NCI-H1105 (cell line): ENCODE measurements around the gene SCN1A.
"Not testable (repeated sequence)": the region's sequence is repeated elsewhere in the genome, so short reads cannot be mapped to it uniquely, and the experiment has no call there.

Experiments used
- DNase-seq: peaks from one replicate; lab custom pipeline; 2025; lab: John Stamatoyannopoulos, UW

Gene SCN1A

GRCh38 chr2:166081131-166081632 lies 46.6 kb downstream of the SCN1A start:
- no peak for DNase-seq

- peak; percentile 90 for DNase-seq
Measured at GRCh38 chr2:166074430-166074829, 53.4 kb downstream of the SCN1A start.

GRCh38 chr2:166074011-166074410 lies 53.8 kb downstream of the SCN1A start:
- DNase-seq: no peak

DNA sequence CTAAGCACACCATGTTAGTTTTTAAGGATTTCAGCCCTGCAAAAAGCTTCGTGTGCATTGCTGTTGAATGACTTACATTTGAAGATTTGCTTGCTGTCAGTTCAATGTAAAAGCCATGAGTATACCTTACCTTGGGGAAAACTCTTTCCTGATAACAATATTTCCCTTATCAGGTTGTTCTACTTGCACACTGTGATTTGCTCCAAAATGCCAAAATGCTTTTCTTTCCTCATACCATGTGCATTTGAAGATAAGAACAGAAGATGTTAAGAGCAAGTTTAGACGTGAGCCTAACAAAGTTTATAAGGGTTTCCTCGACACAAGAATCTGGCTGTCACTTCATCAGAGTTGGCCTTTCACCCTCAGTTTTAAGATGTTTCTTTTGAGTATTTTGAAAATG lies 57.6 kb downstream of the SCN1A start:
- no peak for DNase-seq

- DNase-seq: no peak
Measured at GRCh38 chr2:166068981-166069380, 58.8 kb downstream of the SCN1A start.

- no peak for DNase-seq
Measured at GRCh38 chr2:166067229-166067628, 60.6 kb downstream of the SCN1A start.

DNA sequence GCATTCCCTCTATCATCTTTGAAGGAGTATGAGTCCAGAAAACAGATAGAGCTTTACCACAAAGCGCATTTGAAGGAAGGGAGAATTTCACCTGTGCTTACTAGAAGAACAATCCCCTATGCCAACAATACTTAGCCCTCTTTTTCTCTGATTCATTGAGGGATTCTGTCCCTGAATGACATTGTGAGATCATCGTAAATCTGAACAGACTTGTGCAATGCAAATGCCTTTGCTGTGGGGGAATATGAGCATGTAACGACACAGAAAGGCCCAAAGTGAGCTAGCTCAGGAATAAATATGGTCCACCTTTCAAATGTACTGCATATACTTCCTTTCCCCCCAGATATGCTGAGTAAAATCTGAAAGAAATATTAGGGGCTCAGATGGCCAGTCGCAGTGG lies 67.6 kb downstream of the SCN1A start:
- DNase-seq: no peak

- peak; percentile 18 for DNase-seq
Measured at GRCh38 chr2:166057370-166058164, 70.3 kb downstream of the SCN1A start.

- no peak for DNase-seq
Measured at GRCh38 chr2:166044853-166045483, 82.9 kb downstream of the SCN1A start.

DNA sequence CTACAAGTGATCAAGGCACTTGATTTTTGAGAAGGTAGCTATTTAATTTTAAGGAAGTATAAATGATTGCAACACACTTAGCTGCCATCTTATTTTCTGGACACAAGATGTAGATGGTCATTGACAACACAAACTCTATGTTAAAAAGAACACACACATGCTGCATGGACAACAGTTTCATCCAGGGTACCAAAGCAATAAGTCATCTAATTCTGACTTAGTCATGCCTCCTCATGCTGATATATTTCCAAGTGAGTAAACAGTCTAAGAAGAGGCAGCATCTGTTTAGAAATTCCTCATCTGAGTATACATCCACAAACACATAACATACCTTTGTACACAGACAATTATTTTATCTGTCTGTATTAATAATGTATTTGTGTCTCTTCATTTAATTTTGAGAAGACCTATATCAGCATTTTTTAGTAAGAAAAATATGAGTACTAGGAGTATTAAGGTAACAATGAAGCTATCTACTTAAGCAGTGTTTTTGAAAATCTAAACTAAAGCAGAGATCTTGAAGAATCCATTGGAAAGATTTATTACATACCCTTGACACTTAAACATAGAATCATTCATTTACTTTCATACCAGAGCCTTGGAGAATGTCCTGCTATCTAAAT lies 84.9 kb downstream of the SCN1A start:
- DNase-seq: no peak

- DNase-seq: no peak
Measured at GRCh38 chr2:166042356-166042755, 85.5 kb downstream of the SCN1A start.

GRCh38 chr2:166041613-166042012 lies 86.2 kb downstream of the SCN1A start:
- no peak for DNase-seq

GRCh38 chr2:166032361-166032760 lies 95.5 kb downstream of the SCN1A start:
- no peak for DNase-seq

DNA sequence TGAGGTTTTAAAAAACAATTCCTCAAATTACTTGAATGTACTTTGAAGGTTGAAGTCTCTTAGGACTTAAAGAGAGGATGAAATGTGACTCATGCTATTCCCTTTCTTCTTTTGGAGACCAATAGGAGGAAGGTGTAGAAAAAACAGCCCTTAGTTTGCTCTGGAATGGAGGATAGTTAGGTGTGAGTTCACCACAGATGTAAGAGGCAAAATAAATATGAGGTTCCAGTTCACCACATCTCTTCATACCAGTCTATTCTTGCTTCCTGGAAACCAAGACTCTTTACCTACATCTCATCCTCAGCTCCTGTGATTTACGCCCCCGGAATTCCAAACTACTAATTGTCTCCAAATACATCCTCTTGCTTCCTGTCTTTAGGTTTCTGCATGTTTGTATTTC lies 96.8 kb downstream of the SCN1A start:
- no peak for DNase-seq

DNA sequence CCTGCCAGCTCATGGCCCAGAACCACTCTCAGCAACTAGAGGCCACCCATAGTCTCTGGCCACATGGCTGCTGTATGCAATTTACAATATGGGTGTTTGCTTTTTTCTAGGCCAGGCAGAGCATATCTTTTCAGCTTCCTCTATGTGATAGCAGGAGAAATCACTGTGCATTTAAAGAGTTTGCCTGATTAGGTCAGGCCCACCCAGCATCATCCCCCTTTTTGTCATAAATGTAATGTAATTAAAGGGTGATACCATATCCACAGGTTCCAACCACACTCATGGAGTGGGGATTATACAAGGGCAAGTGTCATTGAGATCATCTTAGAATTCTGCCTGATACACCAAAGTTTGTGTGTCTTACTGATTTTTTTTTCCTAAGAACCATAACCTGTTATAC lies 102.5 kb downstream of the SCN1A start:
- DNase-seq: no peak

- no peak for DNase-seq
Measured at GRCh38 chr2:166017208-166017607, 110.6 kb downstream of the SCN1A start.

GRCh38 chr2:166013878-166014277 lies 113.9 kb downstream of the SCN1A start:
- DNase-seq: no peak

DNA sequence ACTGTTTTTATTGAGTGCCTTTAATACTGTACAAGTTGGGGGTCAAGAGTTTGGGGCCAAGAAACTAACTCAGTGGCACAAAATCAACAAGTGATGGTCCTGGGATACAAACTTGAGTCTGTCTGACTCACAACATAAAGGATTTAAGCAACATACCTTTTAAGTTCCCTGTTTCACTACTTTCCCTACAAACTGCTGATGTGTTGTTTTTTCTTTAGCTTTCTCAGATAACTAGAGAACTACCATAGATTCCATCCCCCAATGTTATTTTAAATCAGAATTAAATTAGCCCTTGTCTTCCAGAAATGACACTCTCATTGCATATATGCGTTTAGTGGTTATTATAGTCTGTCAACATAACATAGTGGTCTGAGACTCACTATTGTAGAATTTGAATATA lies 116.2 kb downstream of the SCN1A start:
- DNase-seq: no peak

DNA sequence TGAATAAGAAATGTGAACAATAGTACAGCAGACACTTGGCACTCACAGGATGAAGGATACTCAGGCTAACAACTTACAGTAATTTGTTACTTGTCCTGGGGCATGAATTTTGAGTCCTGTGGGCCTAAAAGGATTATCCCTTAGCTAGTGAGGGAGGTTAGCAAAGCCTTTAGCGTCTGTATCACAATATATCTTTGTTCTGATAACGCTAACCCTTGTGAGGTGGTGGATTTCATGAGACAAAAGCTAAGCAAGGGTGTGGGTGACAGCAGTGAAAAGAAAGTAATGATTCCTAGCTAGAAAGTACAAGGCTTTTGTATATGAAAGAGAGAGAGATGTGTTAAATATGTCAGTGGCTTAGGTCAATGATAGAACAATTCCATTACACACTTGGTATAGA lies 127.4 kb downstream of the SCN1A start:
- DNase-seq: no peak

DNA sequence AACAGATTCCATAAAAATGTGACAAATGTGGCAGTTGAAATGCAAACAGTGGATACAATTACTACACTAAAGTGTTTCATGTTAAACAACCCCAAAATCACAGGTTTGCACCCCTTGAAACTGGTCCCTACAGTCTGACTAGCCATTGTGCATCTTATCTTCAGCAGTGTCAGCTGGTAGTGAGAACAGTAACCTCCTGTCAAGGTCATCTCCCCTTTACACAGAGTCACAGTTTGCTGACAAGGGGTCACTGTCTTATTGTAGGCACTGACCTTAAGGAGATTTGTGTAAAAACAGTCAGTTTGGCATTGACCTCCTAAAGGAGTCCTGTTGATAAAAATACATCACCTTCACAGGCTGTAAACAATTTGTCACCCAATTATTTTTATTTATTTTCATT lies 137.0 kb downstream of the SCN1A start:
- no peak for DNase-seq

GRCh38 chr2:165989851-165990250 lies 138.0 kb downstream of the SCN1A start:
- no peak for DNase-seq

DNA sequence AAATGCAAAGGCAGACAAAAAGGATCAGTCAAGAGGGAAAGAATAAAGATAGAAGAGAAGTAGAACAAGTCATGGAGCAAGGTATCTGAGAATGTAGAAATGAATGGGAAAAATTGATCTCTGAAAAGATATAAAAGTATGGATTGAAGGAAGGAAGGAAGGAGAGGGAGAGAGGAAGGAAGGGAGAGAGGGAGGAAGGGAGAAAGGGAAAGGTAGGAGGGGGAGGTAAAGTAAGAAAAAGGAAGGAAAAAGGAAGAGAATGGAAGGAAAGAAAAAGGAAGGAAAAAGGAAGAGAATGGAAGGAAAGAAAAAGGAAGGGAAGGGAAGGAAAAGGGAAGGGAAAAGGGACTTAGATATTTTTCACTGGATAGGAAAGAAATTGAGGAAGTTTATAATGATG lies 142.7 kb downstream of the SCN1A start:
- DNase-seq: no peak

DNA sequence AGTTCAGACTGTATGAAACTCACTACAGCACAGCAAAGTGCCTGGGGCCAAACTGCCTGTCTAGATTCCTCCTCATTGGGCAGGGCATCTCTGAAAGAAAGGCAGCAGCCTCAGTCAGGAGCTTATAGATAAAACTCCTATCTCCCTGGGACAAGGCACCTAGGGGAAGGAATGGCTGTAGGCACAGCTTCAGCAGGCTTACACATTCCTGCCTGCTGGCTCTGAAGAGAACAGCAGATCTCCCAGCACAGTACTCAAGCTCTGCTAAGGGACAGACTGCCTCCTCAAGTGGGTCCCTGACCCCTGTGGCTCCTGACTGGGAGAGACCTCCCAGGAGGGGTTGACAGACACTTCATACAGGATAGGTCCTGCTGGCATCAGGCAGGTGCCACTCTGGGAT lies 155.7 kb downstream of the SCN1A start:
- not testable (repeated sequence) for DNase-seq
